CD4-positive, alpha-beta T cell treated with Interleukin-4 for 4 hours (primary cell): ENCODE measurements around the gene IPP.
"Not testable (repeated sequence)": the region's sequence is repeated elsewhere in the genome, so short reads cannot be mapped to it uniquely, and the experiment has no call there.

Experiments
- DNase-seq: peaks from one replicate; pipeline ENCODE4 v3.0.0-alpha.2; 2020

Gene IPP

GRCh38 chr1:45679123-45679522 lies 71.3 kb downstream of the IPP start:
- DNase-seq, result no peak

DNA sequence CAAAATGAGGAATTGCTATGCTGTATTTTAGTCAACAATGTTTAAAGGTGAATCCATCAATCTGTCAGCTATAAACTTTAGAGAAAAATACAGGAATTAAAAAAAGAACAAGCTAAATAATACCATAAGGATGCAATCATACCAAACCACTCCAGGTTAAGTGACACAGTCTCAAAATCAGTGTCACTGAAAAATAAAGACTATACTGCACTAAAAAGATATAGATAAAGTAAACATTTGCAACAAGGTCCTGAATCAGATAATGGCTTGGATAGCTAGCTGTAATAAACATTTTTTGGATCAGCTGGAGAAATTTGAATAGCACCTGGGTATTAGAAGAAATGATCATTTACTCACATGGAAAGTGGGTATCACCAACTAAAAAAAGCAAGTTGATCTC lies 72.0 kb downstream of the IPP start:
- DNase-seq, result no peak

- DNase-seq, result no peak
Measured at GRCh38 chr1:45677751-45678245, 72.7 kb downstream of the IPP start.

GRCh38 chr1:45676553-45676952 lies 73.9 kb downstream of the IPP start:
- DNase-seq, result not testable (repeated sequence)

GRCh38 chr1:45674478-45674877 lies 76.0 kb downstream of the IPP start:
- no peak for DNase-seq

DNA sequence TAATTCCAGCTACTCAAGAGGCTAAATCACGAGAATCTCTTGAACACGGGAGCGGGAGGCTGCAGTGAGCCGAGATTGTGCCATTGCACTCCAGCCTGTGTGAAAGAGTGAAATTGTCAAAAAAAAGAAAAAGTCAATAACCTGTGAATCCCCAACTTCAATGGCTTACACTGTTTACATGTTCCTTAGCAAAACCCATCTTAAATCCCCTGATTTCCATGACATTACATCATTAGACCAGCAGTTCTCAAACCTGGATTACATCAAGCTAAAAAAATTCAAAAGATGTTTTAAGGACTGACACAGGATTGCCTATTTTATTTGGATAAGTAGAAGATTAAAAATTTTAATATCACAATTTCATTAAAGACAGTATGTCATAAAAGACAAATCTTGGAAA lies 76.5 kb downstream of the IPP start:
- DNase-seq, result no peak

DNA sequence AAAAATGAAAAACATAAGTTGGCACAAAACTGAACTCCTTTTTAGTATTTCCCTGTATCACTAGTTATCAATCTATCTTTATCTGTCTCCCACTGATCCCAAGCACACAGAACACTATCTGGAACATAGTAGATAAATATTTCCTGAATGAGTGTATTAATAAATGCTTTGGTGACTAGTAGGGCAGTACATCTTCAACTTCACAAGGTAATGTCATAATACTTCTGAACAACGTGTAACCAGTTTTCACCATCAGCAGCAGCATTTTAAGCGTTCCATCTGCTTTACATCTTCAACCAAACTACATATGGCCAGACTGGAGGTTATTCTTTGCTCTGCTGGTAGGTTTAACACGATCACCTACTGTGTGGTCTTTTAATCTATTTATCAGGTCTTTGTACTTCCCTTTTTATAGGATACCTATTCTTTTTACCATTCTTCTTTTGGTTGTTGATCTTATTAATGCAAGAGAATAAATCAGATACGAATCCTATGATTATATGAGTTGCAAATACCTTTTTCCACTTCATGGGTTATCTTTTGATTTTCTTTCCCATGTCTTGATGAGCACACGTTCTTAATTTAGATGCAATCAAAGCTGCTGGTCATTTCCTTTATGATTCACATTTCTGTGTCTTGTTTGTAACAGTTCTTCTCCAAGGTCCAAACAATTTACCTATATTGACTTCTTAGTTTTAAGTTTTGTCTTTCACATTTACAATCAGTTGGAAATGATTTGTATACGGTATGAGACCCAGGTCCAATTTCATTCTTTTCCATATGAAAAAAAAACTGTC lies 80.4 kb downstream of the IPP start:
- no peak for DNase-seq

DNA sequence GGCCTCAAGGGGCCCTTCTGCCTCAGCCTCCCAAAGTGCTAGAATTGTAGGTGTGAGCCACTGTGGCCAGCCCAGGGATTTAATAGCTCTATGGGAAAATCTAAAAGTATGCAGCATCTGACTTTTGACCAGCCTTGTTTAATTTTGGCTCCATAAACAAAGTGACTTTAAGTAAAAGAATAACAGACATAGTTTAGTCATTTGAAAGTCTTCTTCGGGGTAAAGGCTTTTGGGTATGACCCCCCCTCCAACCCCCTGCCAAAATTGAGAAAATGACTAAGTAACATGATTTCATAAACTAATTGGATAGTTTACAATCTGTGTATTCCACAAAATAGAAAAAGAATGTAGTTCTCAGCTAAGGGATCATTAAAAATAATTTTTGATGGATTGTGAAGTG lies 81.1 kb downstream of the IPP start:
- no peak for DNase-seq

GRCh38 chr1:45668526-45668925 lies 81.9 kb downstream of the IPP start:
- DNase-seq, result no peak

- no peak for DNase-seq
Measured at GRCh38 chr1:45667321-45668111, 82.9 kb downstream of the IPP start.

DNA sequence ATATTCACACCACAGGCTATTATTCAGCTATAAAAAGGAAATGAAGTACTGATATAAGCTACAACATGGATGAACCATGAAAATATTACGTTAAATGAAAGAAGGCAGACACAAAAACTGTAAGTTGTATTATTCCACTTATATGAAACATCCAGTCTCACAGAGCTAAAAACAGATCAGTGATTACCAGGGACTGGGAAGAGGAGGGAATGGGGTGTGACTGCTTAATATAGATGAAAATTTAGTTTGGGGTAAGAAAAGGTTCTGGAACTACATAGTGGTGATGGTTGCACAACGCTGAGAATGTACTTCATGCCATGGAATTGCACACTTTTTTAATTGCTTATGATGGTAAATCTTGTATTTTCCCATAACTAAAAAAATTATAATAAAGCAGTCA lies 83.6 kb downstream of the IPP start:
- DNase-seq, result no peak

DNA sequence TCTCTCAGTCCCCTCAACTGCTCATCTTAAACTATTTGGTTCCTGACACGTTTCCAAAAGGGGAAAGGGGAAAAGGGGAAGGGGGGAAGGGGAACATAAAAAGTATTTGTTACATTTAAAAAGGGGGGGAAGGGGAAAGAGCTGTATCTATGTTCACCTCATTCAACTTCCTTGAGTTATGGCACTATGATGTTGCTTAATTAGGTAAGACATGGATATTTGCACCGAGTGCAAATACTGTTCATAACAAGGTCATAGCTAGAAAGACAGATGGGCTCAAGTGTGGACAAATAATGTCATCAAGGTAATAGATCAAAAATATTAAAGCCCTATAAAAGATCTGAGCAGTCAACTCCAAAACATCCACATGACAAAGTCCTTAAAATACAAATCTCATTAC lies 90.1 kb downstream of the IPP start:
- DNase-seq, result no peak

DNA sequence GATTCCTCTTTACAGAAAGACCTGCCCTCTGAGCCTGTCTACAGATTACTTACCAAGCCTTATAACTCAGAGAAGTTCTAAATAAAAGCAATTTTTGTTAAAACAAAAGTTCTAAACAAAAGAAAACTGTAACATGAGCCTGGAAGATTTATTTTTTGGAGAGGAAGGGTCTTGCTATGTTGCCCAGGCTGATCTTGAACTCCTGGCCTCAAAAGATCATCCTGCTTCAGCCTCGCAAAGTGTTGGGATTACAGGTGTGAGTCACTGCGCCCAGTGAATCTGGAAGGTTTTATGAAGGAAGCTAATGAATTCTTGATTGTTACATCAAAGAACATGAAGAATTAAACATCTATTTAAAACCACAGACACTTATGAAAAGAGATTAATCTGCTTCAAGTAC lies 91.2 kb downstream of the IPP start:
- no peak for DNase-seq

DNA sequence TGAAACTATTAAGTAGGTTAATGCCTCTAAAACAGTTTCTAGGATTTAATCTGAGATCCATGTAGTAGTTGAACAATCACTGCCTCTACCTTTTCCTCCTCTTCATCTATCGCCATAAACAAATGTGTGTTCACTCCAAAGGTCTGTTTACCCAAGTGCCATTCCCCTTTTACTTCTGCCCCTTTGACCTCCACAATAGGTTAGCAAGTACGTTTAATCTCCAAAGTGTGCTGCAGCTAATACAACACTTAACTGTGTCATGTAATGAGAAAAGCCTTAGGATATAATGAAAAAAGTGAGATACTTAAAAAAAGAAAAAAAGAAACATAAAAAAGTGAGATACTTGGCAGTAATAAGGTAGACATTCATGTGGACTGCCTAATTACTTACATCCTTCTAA lies 92.3 kb downstream of the IPP start:
- no peak for DNase-seq

DNA sequence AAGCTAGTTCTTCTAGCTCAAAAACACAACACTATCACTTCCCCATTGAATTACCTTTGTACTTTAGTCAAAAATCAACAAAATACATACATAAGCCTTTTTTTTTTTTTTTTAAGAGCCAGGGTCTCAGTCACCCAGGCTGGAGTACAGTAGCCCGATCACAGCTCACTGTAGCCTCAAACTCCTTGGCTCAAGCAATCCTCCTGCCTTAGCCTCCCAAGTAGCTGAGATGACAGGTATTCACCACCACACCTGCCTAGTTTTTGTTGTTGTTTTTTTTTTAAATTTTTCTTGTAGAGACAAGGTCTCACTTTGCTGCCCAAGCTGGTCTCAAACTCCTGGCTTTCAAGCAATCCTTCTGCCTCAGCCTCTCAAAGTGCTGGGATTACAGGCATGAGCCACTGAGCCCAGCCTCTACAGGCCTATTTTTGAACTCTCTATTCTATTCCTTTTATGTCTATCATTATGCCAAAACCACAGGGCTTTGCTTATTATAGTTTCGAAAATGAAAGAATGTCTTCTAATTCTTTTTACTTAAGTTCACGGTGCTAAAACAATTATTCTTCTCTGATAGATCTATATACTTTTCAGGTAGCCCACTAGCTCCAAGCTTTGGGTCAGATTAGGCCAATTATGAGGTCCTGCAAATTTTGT lies 93.8 kb downstream of the IPP start:
- DNase-seq, result no peak

DNA sequence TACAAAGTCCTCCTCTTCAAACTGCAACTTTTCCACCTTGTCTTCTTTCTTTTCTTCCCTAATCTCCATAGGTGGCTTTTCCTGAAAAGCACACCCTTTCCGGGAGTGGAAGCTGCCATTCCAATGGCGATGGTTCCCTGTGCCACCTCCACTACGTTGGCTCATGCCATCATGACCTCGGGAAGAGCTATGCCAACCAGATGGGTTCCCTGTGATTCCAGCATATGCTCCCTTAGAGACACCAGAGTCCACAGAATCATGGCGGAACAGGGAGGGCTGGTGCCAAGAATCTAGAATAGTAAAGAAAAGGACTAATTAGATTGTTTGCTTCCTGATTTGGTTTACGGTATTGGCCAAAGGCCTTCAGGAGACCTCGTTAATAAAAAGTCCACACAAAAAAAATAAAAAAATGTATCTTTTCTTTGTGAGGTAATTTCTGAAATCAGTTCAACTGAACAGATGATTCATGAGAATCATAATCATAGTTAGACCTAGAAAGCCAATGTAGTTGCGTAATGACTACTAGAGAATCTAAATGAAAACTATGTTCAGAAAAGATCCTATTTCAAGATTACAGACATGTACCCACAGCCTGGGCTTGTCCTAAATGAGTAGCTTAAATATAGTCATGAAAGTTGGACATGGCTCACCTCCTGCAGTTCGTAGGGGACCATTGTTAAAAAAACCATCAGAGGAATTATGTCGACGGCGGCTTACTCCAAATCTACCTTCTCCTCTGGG lies 95.7 kb downstream of the IPP start:
- DNase-seq, result no peak
